K562 (cell line): Measurements from ENCODE around the gene PEX10. TPM values are rescaled to one million over a fixed set of nuclear protein-coding genes. Genes with fewer than 3 reads are reported as not detected.

Source experiments
- C11orf30 ChIP-seq: fragments of 450-650 bp; IDR thresholded peaks from 2 replicates; pipeline ENCODE4 v1.6.1; 2016; ENCODE audit warnings: low read depth, mild to moderate bottlenecking
- CSDE1 ChIP-seq, 2 experiments: fragments of 450-650 bp; IDR thresholded peaks; 2 replicates each; pipeline ENCODE4 v1.6.1; 2016; ENCODE audit warnings: mild to moderate bottlenecking in 1 of 2
- DPF2 ChIP-seq: fragments of 450-650 bp; IDR thresholded peaks from 2 replicates; pipeline ENCODE4 v1.6.1; 2016
- ESRRA ChIP-seq: fragments of 450-650 bp; IDR thresholded peaks from 2 replicates; pipeline ENCODE4 v1.6.1; 2014; ENCODE audit warnings: low read depth, mild to moderate bottlenecking, moderate library complexity, borderline replicate concordance
- POLR2A ChIP-seq: fragments of 450-650 bp; conservative IDR thresholded peaks from 2 replicates; pipeline ENCODE4 v1.6.1; 2016
- RBFOX2 ChIP-seq: fragments of 200-400 bp; formaldehyde crosslinking; IDR thresholded peaks from 2 replicates; pipeline ENCODE4 v1.6.1; 2017; ENCODE audit warnings: low read depth, mild to moderate bottlenecking, low read length, moderate library complexity
- RCOR1 ChIP-seq, 2 experiments: IDR thresholded peaks; 2 replicates each; pipeline ENCODE4 v1.6.1; 2012; ENCODE audit warnings: low read depth in 2 of 2, low read length in 2 of 2, borderline replicate concordance in 1 of 2, improper control_type of control experiment in 1 of 2
- ZKSCAN1 ChIP-seq: fragments of 150-350 bp; IDR thresholded peaks from 2 replicates; pipeline ENCODE4 v1.6.1; 2016; ENCODE audit warnings: low read depth, low read length
- polyA plus RNA-seq, 8 experiments: library from polyadenylated mRNA; depleted of rRNA in 4 of 8; stranded (reverse) in 5 of 8; unstranded in 3 of 8; fragments of >200 nt; fragmentation: Nextera tagmentation in 2 of 8; fragmentation: Illumina TruSeq in 1 of 8; extraction: Ambion mirVana in 2 of 8; extraction: Trizol in 1 of 8; gene quantifications; 2 replicates each; pipeline versions ENCODE4 v1.2.1 to v1.2.3, GENCODE V29; 2011 to 2014; ENCODE audit warnings: inconsistent platforms in 1 of 8, missing spikeins in 1 of 8
- total RNA-seq, 7 experiments: library from RNA; depleted of rRNA in 6 of 7; stranded (reverse); fragments of >200 nt in 6 of 7; fragmentation: Illumina TruSeq in 2 of 7; extraction: Trizol in 2 of 7; gene quantifications; 2 replicates each; pipeline versions ENCODE4 v1.2.1 to v1.2.3, GENCODE V29; 2011 to 2021; ENCODE audit warnings: low replicate concordance in 1 of 7
- TF ChIP-seq, protein P1 (sequence below): fragments of 150-350 bp; conservative IDR thresholded peaks from 2 replicates; pipeline ENCODE4 v1.6.1; 2014; ENCODE audit warnings: low read length
- TF ChIP-seq, protein P2 (sequence below): fragments of 250-450 bp; sonication (Bioruptor Pico); IDR thresholded peaks from 2 replicates; pipeline ENCODE4 v1.8.0; 2022; ENCODE audit warnings: inconsistent platforms
- TF ChIP-seq, protein P3 (sequence below): fragments of 250-450 bp; sonication (Bioruptor Pico); IDR thresholded peaks from 2 replicates; pipeline ENCODE4 v1.4.0; 2020; ENCODE audit warnings: mild to moderate bottlenecking
- TF ChIP-seq, protein P4 (sequence below): fragments of 450-650 bp; IDR thresholded peaks from 2 replicates; pipeline ENCODE4 v1.6.1; 2017; ENCODE audit warnings: mild to moderate bottlenecking, moderate library complexity
- TF ChIP-seq, protein P5 (sequence below): fragments of 250-450 bp; sonication (Bioruptor Pico); IDR thresholded peaks from 2 replicates; pipeline ENCODE4 v1.5.0; 2021
- TF ChIP-seq, protein P6 (sequence below): fragments of 450-650 bp; IDR thresholded peaks from 2 replicates; pipeline ENCODE4 v1.6.1; 2017; ENCODE audit warnings: antibody characterized with exemption
- TF ChIP-seq, protein P7 (sequence below), 2 experiments: IDR thresholded peaks; 2 replicates each; pipeline ENCODE4 v1.6.1; 2012; ENCODE audit warnings: improper control_type of control experiment in 2 of 2, low read depth in 2 of 2, low read length in 2 of 2, borderline replicate concordance in 1 of 2

Gene PEX10
- total and polyA plus RNA-seq, 9 of the 15 experiments (the other 6 are each of a cell fraction or from before 2014, with no cell fraction given): 0.03 to 26.2 (median 8.7) TPM

DNA sequence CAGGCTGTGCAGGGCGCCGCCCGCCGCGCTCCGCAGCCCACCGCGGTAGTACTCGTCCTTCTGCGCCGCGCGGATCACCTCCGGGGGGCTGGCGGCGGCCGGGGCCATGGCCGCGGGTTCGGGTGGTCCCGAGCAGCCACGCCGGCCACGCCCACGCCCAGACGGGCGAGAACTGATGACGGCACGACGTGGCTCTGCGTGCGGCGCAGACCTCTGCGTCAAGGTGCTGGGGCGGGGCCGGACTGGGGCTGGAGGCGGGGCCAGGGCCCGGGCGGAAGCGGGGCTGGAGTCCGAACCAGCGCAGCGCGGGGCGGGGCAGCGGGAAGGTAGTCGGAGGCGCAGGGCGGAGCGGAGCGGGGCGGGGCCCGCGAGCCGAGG, at the start of gene PEX10 (continued):
- TF ChIP-seq, protein P1, sequence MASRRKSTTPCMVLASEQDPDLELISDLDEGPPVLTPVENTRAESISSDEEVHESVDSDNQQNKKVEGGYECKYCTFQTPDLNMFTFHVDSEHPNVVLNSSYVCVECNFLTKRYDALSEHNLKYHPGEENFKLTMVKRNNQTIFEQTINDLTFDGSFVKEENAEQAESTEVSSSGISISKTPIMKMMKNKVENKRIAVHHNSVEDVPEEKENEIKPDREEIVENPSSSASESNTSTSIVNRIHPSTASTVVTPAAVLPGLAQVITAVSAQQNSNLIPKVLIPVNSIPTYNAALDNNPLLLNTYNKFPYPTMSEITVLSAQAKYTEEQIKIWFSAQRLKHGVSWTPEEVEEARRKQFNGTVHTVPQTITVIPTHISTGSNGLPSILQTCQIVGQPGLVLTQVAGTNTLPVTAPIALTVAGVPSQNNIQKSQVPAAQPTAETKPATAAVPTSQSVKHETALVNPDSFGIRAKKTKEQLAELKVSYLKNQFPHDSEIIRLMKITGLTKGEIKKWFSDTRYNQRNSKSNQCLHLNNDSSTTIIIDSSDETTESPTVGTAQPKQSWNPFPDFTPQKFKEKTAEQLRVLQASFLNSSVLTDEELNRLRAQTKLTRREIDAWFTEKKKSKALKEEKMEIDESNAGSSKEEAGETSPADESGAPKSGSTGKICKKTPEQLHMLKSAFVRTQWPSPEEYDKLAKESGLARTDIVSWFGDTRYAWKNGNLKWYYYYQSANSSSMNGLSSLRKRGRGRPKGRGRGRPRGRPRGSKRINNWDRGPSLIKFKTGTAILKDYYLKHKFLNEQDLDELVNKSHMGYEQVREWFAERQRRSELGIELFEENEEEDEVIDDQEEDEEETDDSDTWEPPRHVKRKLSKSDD: no peak; the same call in 1 of the 2 replicates
- TF ChIP-seq RBFOX2: peak; percentile 75
- TF ChIP-seq DPF2: no peak
- TF ChIP-seq, protein P2, sequence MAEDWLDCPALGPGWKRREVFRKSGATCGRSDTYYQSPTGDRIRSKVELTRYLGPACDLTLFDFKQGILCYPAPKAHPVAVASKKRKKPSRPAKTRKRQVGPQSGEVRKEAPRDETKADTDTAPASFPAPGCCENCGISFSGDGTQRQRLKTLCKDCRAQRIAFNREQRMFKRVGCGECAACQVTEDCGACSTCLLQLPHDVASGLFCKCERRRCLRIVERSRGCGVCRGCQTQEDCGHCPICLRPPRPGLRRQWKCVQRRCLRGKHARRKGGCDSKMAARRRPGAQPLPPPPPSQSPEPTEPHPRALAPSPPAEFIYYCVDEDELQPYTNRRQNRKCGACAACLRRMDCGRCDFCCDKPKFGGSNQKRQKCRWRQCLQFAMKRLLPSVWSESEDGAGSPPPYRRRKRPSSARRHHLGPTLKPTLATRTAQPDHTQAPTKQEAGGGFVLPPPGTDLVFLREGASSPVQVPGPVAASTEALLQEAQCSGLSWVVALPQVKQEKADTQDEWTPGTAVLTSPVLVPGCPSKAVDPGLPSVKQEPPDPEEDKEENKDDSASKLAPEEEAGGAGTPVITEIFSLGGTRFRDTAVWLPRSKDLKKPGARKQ (CRISPR knock-in tag): no peak
- TF ChIP-seq, protein P3, sequence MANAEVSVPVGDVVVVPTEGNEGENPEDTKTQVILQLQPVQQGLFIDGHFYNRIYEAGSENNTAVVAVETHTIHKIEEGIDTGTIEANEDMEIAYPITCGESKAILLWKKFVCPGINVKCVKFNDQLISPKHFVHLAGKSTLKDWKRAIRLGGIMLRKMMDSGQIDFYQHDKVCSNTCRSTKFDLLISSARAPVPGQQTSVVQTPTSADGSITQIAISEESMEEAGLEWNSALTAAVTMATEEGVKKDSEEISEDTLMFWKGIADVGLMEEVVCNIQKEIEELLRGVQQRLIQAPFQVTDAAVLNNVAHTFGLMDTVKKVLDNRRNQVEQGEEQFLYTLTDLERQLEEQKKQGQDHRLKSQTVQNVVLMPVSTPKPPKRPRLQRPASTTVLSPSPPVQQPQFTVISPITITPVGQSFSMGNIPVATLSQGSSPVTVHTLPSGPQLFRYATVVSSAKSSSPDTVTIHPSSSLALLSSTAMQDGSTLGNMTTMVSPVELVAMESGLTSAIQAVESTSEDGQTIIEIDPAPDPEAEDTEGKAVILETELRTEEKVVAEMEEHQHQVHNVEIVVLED: peak; percentile 100
- 0 out of 2 replicates have a peak, but pooled peaks have one; percentile 7 for TF ChIP-seq POLR2A
- TF ChIP-seq ZKSCAN1: peak; percentile 13; the same call in 1 of the 2 replicates
- peak in 1 of 2 experiments; percentile 79; a peak in 1 of 4 replicates for TF ChIP-seq CSDE1 (IDR thresholded peaks at IDR 0.05)
- TF ChIP-seq C11orf30: peak; percentile 90
- TF ChIP-seq, protein P4, sequence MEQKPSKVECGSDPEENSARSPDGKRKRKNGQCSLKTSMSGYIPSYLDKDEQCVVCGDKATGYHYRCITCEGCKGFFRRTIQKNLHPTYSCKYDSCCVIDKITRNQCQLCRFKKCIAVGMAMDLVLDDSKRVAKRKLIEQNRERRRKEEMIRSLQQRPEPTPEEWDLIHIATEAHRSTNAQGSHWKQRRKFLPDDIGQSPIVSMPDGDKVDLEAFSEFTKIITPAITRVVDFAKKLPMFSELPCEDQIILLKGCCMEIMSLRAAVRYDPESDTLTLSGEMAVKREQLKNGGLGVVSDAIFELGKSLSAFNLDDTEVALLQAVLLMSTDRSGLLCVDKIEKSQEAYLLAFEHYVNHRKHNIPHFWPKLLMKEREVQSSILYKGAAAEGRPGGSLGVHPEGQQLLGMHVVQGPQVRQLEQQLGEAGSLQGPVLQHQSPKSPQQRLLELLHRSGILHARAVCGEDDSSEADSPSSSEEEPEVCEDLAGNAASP: no peak
- TF ChIP-seq RCOR1 (IDR thresholded peaks at IDR 0.05; ENCODE audit: borderline replicate concordance in 1 of 2, low read depth in 2 of 2, low read length in 2 of 2): no peak
- TF ChIP-seq, protein P5, sequence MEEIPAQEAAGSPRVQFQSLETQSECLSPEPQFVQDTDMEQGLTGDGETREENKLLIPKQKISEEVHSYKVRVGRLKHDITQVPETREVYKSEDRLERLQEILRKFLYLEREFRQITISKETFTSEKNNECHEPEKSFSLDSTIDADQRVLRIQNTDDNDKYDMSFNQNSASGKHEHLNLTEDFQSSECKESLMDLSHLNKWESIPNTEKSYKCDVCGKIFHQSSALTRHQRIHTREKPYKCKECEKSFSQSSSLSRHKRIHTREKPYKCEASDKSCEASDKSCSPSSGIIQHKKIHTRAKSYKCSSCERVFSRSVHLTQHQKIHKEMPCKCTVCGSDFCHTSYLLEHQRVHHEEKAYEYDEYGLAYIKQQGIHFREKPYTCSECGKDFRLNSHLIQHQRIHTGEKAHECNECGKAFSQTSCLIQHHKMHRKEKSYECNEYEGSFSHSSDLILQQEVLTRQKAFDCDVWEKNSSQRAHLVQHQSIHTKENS (CRISPR knock-in tag): no peak
- TF ChIP-seq, protein P6, sequence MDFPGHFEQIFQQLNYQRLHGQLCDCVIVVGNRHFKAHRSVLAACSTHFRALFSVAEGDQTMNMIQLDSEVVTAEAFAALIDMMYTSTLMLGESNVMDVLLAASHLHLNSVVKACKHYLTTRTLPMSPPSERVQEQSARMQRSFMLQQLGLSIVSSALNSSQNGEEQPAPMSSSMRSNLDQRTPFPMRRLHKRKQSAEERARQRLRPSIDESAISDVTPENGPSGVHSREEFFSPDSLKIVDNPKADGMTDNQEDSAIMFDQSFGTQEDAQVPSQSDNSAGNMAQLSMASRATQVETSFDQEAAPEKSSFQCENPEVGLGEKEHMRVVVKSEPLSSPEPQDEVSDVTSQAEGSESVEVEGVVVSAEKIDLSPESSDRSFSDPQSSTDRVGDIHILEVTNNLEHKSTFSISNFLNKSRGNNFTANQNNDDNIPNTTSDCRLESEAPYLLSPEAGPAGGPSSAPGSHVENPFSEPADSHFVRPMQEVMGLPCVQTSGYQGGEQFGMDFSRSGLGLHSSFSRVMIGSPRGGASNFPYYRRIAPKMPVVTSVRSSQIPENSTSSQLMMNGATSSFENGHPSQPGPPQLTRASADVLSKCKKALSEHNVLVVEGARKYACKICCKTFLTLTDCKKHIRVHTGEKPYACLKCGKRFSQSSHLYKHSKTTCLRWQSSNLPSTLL: no peak
- TF ChIP-seq, protein P7, sequence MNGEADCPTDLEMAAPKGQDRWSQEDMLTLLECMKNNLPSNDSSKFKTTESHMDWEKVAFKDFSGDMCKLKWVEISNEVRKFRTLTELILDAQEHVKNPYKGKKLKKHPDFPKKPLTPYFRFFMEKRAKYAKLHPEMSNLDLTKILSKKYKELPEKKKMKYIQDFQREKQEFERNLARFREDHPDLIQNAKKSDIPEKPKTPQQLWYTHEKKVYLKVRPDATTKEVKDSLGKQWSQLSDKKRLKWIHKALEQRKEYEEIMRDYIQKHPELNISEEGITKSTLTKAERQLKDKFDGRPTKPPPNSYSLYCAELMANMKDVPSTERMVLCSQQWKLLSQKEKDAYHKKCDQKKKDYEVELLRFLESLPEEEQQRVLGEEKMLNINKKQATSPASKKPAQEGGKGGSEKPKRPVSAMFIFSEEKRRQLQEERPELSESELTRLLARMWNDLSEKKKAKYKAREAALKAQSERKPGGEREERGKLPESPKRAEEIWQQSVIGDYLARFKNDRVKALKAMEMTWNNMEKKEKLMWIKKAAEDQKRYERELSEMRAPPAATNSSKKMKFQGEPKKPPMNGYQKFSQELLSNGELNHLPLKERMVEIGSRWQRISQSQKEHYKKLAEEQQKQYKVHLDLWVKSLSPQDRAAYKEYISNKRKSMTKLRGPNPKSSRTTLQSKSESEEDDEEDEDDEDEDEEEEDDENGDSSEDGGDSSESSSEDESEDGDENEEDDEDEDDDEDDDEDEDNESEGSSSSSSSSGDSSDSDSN (IDR thresholded peaks at IDR 0.05; ENCODE audit: borderline replicate concordance in 1 of 2, low read depth in 2 of 2, low read length in 2 of 2): peak in 1 of 2 experiments; percentile 51; a peak in 1 of 4 replicates
- peak; percentile 61; the same call in 1 of the 2 replicates for TF ChIP-seq ESRRA
